Osteoblast (primary cell): ENCODE measurements around the gene C9. TPM values are rescaled to one million over a fixed set of nuclear protein-coding genes. Genes with fewer than 3 reads are reported as not detected.

Source experiments
- DNase-seq: peaks from one replicate; pipeline ENCODE4 v3.0.0; 2011; ENCODE audit warnings: low spot score, mixed read lengths; ENCODE audit not compliant: insufficient read length; ENCODE audit errors: missing footprints
- H2AFZ ChIP-seq: 2 replicates; pipeline ENCODE4 v1.6.0; 2011; ENCODE audit warnings: mild to moderate bottlenecking, low read length
- H3K27ac ChIP-seq: 2 replicates; pipeline ENCODE4 v1.5.1; 2011; ENCODE audit warnings: mild to moderate bottlenecking, low read depth, low read length, moderate library complexity
- H3K27me3 ChIP-seq: 2 replicates; pipeline ENCODE4 v1.6.0; 2012; ENCODE audit warnings: mild to moderate bottlenecking, control low read depth, inconsistent platforms, low read length, moderate library complexity; ENCODE audit not compliant: insufficient read depth
- H3K36me3 ChIP-seq: 2 replicates; pipeline ENCODE4 v1.5.1; 2011; ENCODE audit warnings: mild to moderate bottlenecking, low read length, control low read depth, moderate library complexity; ENCODE audit not compliant: insufficient read depth
- H3K4me1 ChIP-seq: 2 replicates; pipeline ENCODE4 v1.5.1; 2011; ENCODE audit warnings: mild to moderate bottlenecking, low read length, control low read depth, moderate library complexity; ENCODE audit not compliant: insufficient read depth
- H3K4me2 ChIP-seq: 2 replicates; pipeline ENCODE4 v1.6.0; 2011; ENCODE audit warnings: mild to moderate bottlenecking, low read length; ENCODE audit not compliant: insufficient read depth
- H3K4me3 ChIP-seq: fragments of 200-600 bp; sonication (generic); 3 replicates; pipeline ENCODE4 v1.5.1; 2012; ENCODE audit warnings: mild to moderate bottlenecking, low read length, inconsistent platforms; ENCODE audit not compliant: insufficient read depth
- H3K79me2 ChIP-seq: 2 replicates; pipeline ENCODE4 v1.6.0; 2012; ENCODE audit warnings: mild to moderate bottlenecking, low read length, control low read depth, inconsistent platforms; ENCODE audit not compliant: insufficient read depth
- H3K9me3 ChIP-seq: 2 replicates; pipeline ENCODE4 v1.5.1; 2011; ENCODE audit warnings: low read depth, low read length, control low read depth
- H4K20me1 ChIP-seq: 2 replicates; pipeline ENCODE4 v1.6.0; 2012; ENCODE audit warnings: mild to moderate bottlenecking, low read length, control low read depth; ENCODE audit not compliant: insufficient read depth
- total RNA-seq: library from RNA; depleted of rRNA; stranded (reverse); fragments of >200 nt; gene quantifications from 2 replicates; pipeline ENCODE4 v1.2.3, GENCODE V29; 2012
- TF ChIP-seq, protein P1 (sequence below): IDR thresholded peaks from 2 replicates; pipeline ENCODE4 v1.5.1; 2011; ENCODE audit warnings: mild to moderate bottlenecking, low read depth, low read length, moderate library complexity; ENCODE audit errors: extremely low read depth

C9 gene
- 0.36 TPM in 1 of 2 replicates, not detected in the other for total RNA-seq

DNA sequence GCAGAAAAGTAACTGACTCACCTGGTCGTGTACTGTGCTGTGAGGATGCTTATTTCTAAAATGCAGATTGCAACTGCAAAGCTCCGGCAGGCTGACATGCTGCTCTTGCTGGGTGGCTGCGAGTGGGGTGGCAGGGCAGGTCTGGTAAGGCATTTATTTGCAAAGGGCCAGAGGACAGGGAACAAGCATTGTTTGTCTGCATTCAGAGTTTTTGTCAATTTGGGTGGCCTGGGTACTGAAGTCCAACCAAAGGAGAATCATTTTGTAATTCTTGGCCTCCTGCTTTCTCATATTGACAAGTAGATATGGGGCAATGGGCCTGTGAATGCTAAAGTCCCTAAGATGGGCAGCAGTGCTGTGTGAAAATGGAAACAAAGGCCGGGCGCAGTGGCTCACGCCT is at the start of gene C9:
TSS of gene C9 (minus strand) at position 129 of the 400 bp plus-strand sequence. CDS start at position 98, 31 bp downstream.
- Histone ChIP-seq H3K36me3 (no peaks in the 10 kb centered on the region), H3K9me3 (no peaks in the 10 kb centered on the region), H4K20me1 (peaks cover 5% of the 10 kb centered on the region), H3K27ac (no peak within 1 kb of the TSS), H3K4me2 (no peak within 1 kb of the TSS), H3K27me3 (no peaks in the 10 kb centered on the region), H3K4me3 (no peak within 1 kb of the TSS), H2AFZ (no peak within 1 kb of the TSS), H3K4me1 (peaks cover 3% of the 10 kb centered on the region), H3K79me2 (no peaks in the 10 kb centered on the region)
- peak; percentile 45 for DNase-seq
- TF ChIP-seq, protein P1, sequence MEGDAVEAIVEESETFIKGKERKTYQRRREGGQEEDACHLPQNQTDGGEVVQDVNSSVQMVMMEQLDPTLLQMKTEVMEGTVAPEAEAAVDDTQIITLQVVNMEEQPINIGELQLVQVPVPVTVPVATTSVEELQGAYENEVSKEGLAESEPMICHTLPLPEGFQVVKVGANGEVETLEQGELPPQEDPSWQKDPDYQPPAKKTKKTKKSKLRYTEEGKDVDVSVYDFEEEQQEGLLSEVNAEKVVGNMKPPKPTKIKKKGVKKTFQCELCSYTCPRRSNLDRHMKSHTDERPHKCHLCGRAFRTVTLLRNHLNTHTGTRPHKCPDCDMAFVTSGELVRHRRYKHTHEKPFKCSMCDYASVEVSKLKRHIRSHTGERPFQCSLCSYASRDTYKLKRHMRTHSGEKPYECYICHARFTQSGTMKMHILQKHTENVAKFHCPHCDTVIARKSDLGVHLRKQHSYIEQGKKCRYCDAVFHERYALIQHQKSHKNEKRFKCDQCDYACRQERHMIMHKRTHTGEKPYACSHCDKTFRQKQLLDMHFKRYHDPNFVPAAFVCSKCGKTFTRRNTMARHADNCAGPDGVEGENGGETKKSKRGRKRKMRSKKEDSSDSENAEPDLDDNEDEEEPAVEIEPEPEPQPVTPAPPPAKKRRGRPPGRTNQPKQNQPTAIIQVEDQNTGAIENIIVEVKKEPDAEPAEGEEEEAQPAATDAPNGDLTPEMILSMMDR: no peak

- DNase-seq: no peak
- TF ChIP-seq, protein P1: no peak
- no peak overlapping the region for H3K4me3 ChIP-seq
- no peaks in the 10 kb centered on the region for H3K9me3 ChIP-seq
- H2AFZ ChIP-seq: no peak overlapping the region
- H3K4me1 ChIP-seq: peaks cover 74% of the 10 kb centered on the region
- H3K27me3 ChIP-seq: no peaks in the 10 kb centered on the region
- H3K4me2 ChIP-seq: no peak overlapping the region
- H3K27ac ChIP-seq: peak overlapping the region; percentile 31
- H4K20me1 ChIP-seq: peaks cover 66% of the 10 kb centered on the region
- peaks cover 58% of the 10 kb centered on the region for H3K36me3 ChIP-seq
- H3K79me2 ChIP-seq: peaks cover 100% of the 10 kb centered on the region
These were observed 49.5 kb upstream of the C9 start for GRCh38 chr5:39413771-39414170.

- H3K9me3 ChIP-seq: no peaks in the 10 kb centered on the region
- TF ChIP-seq, protein P1: no peak
- peak overlapping the region; percentile 31 for H3K27ac ChIP-seq
- peaks cover 67% of the 10 kb centered on the region for H3K36me3 ChIP-seq
- no peak overlapping the region for H3K4me3 ChIP-seq
- peaks cover 78% of the 10 kb centered on the region for H3K4me1 ChIP-seq
- H3K4me2 ChIP-seq: no peak overlapping the region
- peaks cover 68% of the 10 kb centered on the region for H4K20me1 ChIP-seq
- peaks cover 100% of the 10 kb centered on the region for H3K79me2 ChIP-seq
- H3K27me3 ChIP-seq: no peaks in the 10 kb centered on the region
- DNase-seq: no peak
- H2AFZ ChIP-seq: no peak overlapping the region
These were observed 48.6 kb upstream of the C9 start for GRCh38 chr5:39412721-39413394.

GRCh38 chr5:39411985-39412384 is 47.7 kb upstream of the C9 start:
- H4K20me1 ChIP-seq: peaks cover 71% of the 10 kb centered on the region
- peaks cover 78% of the 10 kb centered on the region for H3K4me1 ChIP-seq

More at GRCh38 chr5:39411985-39412384, 47.7 kb upstream of the C9 start:
- Histone ChIP-seq H3K4me2 (peak overlapping the region; percentile 2), H2AFZ (no peak overlapping the region), H3K36me3 (peaks cover 68% of the 10 kb centered on the region), H3K9me3 (no peaks in the 10 kb centered on the region), H3K4me3 (no peak overlapping the region), H3K27ac (peak overlapping the region; percentile 31), H3K27me3 (no peaks in the 10 kb centered on the region), H3K79me2 (peaks cover 100% of the 10 kb centered on the region)
- DNase-seq: no peak
- TF ChIP-seq, protein P1: no peak
